Measurements from ENCODE around the gene OR2W3.

The OR2W3 gene

DNA sequence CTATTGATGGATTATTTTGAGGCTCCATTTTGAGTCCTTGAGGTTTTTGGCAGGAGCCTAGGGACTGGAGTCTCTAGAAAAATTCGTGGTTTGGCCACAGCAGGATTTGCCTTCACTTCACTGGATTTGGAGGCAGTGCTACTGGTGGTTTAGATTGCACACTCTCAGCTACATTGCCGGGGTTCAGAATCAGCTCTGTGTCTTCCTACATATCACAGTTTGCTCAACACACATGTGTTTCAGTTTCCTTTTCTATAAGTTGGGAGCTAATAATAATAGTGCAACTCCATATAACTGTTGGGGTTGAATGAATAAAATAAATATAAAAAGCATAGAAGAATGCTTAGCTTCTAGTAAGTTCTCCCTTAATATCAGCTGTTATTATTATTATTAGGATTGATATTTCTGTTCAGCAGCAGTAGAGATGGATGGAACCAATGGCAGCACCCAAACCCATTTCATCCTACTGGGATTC, at the start of gene OR2W3:
TSS of gene OR2W3 (plus strand) at position 425 of the 475 bp plus-strand sequence. CDS start at position 425, 0 bp downstream.
- DNase-seq, result no peak

DNA sequence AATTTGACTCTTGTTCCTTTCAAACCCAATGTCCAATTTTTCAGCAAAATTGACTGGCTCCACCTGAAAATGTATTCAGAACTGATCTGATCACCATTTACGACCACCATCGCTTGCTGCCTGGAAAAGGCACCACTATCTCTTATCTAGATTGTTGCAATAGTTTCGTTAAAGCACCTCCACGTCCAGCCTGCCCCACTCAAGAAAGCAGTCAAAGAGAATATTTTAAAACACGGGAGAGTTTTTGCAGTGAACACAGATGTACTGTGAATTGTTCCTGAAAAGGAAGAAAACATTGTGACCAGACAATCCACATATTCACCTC, 49.7 kb upstream of the OR2W3 start:
- no peak for DNase-seq

DNA sequence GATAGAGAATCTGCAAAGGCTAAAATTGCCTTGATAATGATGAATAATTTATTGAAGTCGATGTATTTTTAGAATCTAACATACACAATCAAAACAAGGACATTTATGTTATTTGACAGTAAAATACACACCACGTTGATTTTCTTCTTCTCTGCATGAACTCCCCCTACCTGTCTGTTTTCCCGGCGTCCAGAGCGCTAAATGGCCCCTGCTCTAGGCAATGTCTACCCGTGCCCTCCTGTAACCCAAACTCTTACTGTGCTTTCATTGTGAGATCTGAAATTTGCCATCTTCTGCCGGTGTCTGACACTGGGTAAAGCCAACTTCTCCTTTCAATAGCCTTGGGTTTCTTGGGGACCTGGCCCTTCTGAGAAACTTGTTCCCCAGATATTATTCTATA, 47.0 kb upstream of the OR2W3 start:
- no peak for DNase-seq

DNA sequence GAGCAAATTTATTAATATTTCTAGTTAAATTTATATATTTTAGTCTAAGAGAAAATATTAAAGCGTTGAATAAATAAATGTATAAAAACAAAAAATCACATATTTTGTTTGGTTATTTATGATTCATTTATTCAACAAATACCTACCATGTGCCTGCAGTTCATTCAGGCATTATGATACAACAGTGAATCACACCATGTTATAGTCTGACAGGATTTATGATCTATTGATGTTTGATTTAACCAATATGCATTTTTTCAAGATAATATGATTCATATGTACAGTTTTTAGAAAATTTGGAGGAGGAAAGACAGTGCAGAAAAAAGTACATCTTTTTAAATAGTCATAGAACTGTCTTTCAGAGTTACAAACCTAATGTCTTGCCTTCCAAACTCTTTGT, 45.8 kb upstream of the OR2W3 start:
- DNase-seq, result no peak

DNA sequence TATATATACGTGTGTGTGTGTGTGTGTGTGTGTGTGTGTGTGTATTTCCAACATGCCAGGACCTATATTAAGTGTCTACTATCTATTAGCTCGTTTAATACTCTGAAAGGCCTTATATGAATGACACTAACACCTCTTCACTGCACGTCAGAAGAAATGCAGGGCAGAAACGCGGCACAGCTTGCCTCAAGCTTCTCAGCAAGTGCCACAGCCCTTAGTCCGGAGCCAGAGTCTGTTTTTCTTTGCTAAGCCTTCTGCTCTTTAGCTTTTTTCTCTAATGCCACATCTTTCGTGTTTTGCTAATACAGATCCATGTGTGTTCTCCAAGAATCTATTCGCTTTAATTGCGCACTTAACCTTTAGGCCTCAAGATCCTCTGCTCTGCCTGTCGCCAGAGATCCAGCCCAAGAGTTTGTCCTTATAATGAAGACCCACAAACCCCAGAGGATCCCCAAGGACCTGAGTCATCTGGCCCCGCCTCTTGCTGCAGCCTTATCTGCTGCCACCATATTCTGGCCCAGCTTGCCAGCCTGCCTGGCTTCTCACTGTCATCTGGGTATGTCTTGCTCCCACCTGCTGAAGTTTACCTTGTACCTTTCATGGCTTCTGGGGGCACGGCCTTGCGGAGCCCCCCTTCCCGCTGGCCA, 40.4 kb upstream of the OR2W3 start:
- no peak for DNase-seq

DNA sequence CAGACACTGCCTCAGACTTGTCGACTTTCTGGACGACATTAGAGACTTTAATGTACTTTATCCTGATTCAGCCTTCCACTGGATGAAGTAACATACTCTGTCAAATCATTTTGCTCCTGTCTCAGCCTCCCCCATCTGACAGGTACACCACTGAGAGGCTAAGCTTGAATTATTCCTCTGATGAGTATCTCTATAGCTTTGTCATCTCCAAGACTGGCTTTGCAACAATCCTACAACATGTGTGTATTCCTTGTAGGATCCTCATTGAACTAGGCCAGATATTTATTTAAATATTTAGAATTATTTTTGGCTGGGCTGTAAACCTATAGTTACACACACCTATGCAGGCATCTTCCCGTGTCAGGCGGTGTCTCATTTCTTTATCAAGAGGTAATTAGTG, 39.5 kb upstream of the OR2W3 start:
- DNase-seq, result no peak

DNA sequence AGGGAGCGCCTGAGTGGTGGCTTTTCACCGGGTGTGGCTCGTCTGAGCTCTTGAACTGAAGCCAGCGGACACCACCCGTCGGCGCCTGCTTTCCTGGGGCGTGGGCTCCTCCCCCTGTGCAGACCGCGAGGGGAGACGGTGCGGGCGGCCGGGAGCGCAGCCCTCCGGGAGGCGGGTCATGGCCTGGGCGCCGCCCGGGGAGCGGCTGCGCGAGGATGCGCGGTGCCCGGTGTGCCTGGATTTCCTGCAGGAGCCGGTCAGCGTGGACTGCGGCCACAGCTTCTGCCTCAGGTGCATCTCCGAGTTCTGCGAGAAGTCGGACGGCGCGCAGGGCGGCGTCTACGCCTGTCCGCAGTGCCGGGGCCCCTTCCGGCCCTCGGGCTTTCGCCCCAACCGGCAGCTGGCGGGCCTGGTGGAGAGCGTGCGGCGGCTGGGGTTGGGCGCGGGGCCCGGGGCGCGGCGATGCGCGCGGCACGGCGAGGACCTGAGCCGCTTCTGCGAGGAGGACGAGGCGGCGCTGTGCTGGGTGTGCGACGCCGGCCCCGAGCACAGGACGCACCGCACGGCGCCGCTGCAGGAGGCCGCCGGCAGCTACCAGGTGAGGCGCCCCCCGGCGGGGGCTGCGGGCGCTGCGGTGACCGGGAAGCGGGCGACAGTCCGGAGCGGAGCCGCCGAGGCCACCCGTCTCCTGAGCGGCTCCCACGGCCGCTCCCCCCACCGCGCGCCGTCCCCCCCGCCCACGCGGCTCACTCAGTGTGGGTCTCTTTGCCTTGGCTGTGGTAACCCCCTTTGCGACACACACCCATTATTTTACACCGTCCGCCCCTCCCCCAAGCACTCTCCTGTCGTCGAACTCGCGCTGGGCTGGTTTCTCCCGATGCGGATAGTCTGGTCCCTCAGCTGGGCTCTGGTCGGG, 38.1 kb upstream of the OR2W3 start, which contains the start of gene TRIM58:
TSS of gene TRIM58 (plus strand) at position 119 of the 916 bp plus-strand sequence. CDS start at position 179, 60 bp downstream.
- no peak for DNase-seq

DNA sequence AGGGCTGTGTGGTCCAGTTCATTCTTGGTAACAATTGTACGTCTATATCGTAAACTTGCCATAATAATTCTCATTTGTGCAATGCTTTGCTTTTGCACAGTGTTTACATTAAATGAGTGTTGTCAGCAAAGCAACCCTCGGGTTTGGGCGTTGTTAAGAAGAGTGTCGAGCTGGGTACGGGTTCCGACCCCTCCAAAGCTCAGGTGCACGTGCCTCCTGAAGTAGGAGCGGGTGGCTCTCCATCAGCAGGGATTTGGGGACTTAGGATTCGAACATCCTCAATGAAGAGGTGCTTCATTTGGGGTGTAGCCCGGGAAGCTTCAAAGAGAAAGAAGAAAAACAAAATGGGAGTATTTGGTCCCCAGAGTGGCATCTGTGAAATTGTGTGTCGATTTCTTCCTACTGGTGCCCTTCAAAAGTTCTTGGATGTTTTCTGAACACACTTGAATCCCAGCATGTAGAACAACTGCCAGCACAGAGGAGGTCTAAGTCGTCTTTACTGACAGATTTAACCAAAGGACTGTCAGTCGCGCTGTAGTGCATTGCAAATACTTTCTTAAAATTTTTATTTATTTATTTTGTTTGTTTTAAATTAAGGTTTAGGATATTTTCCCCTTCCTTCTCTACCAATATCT, 37.3 kb upstream of the OR2W3 start:
- no peak for DNase-seq

DNA sequence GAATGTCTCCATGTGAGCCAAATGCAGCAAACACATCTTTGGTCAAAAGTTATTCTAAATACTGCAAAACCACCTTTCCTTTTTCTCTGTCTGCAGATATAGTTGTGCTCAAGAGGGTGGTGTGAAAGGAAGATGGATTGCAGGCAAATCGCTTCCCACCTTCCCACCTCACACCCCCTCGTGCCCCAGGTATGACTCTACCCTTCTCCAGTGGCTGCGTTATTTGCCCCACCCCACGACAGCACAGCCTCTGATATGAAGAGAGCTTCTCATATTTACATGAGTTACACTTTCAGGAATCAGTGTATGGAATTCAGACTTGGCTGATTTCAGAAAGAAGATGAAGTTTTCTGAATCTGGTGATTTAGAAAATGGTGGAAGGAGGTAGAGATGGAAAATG, 32.6 kb upstream of the OR2W3 start:
- no peak for DNase-seq

DNA sequence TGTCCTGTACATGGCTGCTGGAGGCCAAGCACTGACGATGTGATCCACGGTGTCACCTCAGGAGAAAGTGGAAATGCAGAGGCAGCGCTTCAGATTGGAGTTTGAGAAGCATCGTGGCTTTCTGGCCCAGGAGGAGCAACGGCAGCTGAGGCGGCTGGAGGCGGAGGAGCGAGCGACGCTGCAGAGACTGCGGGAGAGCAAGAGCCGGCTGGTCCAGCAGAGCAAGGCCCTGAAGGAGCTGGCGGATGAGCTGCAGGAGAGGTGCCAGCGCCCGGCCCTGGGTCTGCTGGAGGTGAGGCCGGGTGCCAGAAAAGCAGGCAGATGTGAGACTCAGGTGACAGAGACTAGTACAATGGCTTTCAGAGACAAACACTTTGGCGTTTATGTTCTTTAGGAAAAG, 30.7 kb upstream of the OR2W3 start:
- DNase-seq, result no peak

DNA sequence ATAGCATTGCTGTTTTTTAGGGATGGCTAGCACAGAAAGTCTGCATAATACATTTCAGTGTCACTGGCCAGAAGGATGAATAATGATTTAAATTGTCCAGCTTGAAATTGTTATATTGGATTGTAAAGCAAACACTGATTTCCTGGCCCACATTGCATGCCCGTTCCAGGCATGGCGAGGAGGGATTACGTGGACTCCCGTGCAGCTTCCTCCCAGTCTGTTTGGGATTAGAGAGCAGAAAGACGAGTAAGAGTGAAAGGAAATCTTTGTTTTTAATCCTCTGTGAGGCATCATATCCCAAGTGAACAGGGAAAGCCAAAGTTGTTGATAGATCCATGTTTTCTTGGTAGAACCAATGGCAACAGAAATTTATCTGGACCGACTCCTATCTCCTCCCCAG, 30.0 kb upstream of the OR2W3 start:
- no peak for DNase-seq

DNA sequence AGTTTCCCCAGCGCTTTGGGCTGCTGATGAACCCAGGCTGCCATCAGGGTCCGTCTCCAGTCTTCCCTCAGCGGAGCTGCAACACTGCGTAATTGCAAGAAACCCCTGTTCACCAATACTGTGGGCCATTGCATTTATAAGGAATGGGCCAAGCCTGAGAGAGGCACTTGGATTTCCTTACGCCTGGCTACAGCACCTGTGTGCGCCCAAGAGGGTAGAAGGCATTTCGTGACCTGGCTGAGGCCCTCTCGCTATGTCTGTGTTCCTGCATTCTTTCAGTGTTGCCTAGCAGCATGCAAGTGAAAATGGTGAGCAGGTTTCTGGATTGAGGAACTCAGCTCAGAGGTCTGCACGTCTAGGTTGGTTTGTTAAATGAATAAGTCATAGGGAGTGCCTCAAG, 12.0 kb upstream of the OR2W3 start:
- no peak for DNase-seq

DNA sequence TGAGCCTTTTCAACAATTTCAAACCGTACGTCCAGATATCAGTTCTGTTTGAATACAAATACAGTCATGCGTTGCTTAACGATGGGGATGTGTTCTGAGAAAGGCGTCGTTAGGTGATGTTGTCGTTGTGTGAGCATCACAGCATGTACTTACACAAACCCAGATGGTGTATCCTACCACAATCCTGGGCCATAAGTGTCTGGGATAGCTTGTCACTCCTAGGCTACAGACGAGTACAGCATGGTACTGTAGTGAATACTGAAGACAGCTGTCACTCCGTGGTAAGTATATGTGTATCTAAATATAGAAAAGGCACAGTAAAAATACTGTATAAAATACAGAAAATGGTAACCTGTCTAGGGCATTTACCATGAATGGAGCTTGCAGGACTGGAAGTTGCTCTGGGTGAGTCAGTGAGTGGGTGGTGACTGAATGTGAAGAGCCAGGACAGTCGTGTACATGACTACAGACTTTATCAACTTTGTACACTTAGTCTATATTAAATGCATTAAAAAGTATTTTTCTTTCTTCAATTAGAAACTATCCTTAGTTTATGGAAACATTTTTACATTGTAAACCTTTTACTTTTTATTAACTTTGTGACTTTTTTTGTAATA, 10.5 kb upstream of the OR2W3 start:
- no peak for DNase-seq

DNA sequence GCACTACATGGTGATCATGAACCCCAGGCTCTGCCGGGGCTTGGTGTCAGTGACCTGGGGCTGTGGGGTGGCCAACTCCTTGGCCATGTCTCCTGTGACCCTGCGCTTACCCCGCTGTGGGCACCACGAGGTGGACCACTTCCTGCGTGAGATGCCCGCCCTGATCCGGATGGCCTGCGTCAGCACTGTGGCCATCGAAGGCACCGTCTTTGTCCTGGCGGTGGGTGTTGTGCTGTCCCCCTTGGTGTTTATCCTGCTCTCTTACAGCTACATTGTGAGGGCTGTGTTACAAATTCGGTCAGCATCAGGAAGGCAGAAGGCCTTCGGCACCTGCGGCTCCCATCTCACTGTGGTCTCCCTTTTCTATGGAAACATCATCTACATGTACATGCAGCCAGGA, 589 bp downstream of the OR2W3 start:
- DNase-seq, result no peak

DNA sequence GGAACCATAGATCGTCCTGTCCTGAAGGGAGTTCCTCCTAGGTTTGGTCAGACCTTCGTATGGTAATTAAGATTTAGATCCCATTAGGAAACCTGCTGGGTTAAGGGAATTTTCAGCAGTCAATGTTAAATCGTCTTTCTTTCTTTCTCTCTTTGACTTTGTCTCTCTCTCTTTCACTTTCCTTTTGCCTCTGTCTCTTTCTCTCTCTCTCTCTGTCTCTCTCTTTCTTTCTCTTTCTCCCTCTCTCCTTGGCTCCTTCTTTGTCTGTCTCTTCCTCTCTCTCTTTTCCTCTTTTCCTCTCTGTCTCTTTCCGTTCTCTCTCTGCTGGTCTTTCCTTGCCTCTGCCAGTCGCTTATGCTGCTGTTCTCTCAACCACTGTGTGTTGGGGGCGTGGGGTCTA, 8.7 kb downstream of the OR2W3 start:
- DNase-seq, result no peak

DNA sequence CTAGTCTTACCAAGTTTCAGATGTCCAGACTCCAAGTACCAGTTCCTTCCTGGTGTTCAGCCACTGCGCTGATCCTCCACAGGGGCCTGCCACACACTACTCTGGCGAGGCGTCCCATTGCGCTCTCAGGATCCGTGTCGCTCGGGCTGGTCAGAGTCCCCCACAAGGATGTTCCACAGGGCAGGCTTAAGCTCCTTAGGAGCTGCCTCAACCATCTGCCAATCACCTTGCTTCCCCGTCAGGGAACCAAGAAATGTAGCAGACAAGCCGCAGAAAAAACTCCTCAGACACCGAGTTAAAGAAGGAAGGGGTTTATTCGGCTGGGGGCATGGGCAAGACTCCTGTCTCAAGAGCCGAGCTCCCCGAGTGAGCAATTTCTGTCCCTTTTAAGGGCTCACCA, 9.8 kb downstream of the OR2W3 start:
- no peak for DNase-seq

DNA sequence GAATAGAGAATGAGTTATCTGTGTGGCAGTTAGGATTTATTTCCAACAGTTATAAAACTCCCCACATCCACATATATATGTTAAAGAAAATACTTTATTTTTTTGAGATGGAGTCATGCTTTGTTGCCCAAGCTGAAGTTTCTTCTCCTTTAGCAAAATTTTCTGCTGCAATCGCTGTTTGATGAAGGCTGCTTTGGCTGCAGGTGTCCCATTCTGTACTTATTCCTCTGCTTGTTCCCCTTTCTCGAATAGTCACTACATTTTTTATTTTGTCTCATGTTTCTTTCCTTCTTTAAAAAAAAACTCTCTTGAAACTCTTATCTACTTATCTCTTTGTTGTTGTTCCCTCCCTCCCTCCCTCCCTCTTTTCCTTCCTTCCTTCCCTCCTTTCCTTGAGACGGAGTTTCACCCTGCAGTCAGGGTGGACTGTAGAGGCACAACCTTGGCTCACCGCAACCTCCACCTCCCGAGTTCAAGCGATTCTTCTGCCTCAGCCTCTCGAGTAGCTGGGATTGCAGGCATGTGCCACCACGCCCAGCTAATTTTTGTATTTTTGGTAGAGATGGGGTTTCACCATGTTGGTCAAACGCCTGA, 10.6 kb downstream of the OR2W3 start:
- no peak for DNase-seq

DNA sequence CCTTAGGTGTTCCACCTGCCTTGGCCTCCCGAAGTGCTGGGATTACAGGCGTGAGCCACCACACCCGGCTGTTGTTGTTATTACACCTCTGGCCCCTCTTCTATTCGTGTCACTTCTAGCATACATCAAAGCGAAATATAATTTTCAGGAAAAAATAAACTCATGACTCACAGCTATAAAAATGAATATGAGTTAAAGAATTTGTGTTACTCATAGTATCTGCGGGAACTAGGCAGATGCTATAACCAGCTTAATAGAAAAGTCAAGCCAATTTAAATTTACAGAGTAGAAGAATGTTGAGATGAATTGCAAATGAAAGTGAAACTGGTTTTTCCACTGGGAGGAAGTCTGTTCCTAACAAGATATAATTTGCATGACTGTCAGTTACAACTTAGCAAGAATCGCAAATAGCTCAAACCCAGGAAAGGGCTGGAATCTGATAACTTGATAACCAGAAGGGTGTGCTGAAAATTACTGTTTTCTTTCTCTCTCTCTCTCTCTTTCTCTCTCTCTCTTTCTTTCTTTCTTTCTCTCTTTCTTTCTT, 11.2 kb downstream of the OR2W3 start:
- DNase-seq, result no peak

DNA sequence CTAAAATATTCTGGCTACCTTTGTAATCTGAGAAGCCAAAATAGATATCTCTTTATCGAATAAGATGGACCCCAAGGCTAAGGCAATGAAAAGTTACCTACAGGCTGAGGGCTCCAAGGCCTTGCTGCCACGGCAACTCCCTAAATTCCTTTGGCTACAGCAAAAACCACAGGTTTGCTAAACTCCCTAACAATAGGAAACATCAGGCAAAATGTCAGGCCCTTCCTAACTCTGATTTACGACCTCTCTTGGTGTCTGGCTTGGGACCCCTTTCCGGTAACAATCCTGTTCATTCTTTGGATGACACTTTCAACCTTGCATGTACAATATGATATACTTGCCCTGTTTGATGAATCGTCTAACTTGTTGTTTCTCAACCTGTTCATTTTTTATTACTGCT, 13.4 kb downstream of the OR2W3 start:
- DNase-seq, result no peak

DNA sequence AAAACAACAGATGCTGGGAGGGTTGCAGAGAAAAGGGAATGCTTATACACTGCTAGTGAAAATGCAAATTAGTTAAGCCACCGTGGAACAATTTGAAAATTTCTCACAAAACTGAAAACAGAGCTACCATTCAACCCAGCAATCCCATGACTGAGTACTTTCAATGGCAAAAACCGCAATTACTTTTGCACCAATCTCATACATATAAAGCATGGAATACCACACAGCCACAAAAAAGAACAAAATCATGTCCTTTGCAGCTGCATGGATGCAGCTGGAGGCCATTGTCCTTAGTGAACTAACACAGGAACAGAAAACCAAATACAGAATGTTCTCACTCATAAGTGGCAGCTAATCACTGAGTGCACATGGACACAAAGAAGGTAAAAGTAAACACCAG, 18.4 kb downstream of the OR2W3 start:
- DNase-seq, result no peak

DNA sequence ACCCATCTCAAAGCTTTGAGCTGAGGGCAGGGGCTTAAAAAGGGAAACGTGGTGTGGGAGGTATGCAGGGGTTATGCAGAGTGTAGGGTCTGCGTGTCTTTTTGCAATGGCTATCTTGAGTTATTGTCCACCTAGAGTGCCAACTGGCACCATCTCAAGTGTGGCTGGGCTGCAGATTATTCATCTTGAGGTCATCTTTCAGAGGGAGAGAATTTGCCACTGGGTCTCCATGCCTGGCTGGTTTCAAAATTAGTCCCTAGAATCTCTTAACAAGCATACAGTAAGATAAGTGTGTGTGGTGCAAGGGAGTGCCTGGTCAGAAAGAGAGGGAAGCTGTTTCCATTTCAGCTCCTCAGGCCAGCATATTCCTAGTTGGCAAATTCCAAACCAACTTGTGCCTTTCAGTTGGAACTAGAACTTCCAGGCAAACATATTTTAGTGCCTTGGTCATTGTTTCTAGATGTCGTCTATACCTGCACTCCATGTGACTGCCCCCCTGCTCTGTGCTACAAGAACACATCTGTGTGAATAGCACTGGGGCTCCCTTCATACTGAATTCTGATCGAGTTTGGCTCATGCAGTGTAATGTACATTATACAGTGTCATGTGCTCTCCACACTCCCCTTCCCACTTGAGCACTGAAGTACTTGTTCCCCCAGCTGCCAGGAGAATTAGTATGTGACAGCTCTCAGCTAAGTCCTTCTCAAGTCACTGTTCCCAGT, 19.7 kb downstream of the OR2W3 start:
- DNase-seq, result no peak

DNA sequence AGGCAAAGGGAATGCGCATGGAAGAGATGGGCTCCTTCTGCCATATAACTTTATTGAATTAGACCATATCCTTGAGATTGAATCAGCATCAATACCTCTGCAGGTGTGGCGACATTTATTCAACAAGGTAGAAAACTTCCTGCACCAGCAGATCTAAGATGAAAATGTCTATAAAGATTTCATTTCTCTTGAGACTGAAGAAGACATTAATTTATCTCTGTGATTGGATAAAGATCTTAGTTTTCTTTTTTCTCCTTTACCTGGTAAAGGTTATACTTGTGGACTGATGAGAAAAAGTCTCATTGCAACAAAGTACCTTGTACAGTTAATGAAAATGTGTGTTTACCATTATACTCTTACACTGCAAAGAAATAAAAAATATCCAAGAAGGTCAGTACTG, 24.6 kb downstream of the OR2W3 start, which contains the start of gene OR2T8:
TSS of gene OR2T8 (plus strand) at position 301 of the 400 bp plus-strand sequence. CDS start 766 bp downstream, outside the sequence.
- no peak for DNase-seq
